Umbilical cord (tissue), 2 donors: ENCODE data around the gene WDR54. TPM values are rescaled to one million over a fixed set of nuclear protein-coding genes. Genes with fewer than 3 reads are reported as not detected.

Experiments used
- DNase-seq: peaks from one replicate; pipeline ENCODE4 v3.0.0-alpha.2; 2015; ENCODE audit warnings: low spot score
- total RNA-seq: library from RNA; depleted of rRNA; stranded (reverse); fragments of >200 nt; gene quantifications from one replicate; pipeline ENCODE4 v1.2.3, GENCODE V29; 2014; ENCODE audit warnings: low replicate concordance; ENCODE audit not compliant: insufficient read depth

WDR54 gene, protein sequence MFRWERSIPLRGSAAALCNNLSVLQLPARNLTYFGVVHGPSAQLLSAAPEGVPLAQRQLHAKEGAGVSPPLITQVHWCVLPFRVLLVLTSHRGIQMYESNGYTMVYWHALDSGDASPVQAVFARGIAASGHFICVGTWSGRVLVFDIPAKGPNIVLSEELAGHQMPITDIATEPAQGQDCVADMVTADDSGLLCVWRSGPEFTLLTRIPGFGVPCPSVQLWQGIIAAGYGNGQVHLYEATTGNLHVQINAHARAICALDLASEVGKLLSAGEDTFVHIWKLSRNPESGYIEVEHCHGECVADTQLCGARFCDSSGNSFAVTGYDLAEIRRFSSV
- 14.2 TPM for total RNA-seq

DNA sequence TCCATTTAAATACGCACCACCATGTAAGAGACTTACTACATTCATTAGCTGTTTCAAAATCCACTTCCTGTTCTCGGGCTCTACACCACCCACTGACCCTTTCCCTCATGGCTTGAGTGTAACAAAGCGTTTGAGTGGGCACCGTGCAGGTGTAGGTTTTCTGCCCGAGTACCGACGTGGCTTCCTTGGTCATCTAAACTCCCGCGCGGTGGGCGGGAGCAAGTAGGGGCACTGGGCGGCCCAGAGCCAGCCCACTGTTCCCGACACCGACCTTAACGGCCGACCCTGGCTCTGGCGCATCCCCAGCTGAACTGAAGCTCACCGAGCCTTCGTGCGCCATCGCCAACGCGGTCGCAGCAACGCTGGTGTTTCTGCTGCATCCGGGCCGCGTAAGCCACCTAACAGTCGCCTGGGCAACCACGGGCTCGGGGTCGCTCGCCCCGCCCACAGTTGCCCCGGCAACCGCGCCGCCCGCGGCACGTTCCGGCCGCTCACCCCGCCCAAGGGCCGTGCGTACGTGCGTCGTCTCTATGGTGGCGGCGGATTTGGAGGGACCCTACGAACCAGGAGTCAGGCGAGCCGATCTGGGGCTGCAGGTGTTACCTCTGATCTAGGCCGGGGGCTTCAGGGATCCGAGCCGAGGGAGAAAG is at the start of gene WDR54, which contains the start of gene C2orf81:
Gene WDR54, plus strand, starts transcription at position 510 of the 650 bp plus-strand sequence. CDS start 424 bp downstream, outside the sequence.
Gene C2orf81, minus strand, starts transcription at position 399 of the 650 bp plus-strand sequence. Its CDS starts 59 bp downstream, at position 340.
- peak; percentile 88 for DNase-seq

DNA sequence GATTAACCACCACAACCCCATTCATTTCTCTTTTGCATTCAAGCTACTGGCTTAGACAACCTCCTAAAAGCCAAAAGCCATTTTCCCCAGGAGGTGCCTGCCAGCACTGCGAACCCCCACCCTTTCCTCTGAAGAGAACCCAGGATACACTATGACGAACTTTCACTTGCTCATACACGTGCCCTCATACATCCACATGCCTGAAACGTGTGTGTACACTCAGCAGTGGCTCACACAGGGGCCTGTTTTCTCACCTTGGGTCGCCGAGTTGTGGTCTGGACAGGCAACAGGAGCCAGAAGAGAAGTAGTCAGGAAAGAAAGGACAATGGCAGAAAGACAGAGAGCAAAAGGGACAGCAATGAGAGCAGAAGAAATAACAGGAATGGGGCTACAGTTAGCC is 48.9 kb upstream of the WDR54 start:
- no peak for DNase-seq

DNA sequence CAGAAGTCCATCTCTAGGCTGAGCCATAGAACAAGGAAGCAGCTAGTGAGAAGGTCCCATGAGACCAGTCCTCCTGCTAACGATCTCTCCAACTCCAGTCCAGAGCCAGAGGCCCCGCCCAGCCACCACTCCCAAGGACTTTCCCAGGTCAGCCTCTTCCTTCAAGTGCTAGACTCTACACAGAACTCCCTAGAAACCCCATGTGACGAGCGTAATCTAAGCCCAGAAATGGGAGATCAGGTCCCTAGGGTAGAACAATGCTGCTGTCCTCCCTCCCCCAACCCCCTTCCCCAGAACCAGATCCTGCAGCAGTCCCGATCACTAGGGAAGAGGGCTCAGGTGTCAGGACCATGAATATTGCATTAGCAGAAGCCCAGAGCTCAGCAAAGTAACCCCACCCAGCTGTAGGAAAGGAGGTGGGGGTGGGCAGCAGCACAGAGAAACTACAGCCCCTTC is 48.3 kb upstream of the WDR54 start:
- no peak for DNase-seq

DNA sequence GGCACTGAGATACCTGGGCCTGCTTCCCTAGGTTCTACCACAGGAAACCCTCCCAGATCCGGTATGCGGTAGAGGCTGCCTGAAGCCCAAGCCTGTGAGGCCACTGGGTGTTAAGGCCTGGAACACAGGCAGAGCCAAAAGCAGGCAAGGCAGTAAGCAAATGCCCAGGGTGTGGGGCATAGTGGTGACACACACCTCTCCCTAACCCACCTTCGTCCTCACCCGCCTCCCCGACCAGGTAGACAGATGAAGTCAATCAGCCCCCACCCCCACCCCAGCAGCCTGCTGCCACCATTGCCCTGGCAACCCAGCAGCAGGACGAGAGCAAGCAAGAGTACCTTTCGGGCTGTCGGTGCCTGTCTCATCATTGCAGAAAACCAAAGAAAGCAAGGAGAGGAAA is 47.5 kb upstream of the WDR54 start:
- DNase-seq, result no peak

DNA sequence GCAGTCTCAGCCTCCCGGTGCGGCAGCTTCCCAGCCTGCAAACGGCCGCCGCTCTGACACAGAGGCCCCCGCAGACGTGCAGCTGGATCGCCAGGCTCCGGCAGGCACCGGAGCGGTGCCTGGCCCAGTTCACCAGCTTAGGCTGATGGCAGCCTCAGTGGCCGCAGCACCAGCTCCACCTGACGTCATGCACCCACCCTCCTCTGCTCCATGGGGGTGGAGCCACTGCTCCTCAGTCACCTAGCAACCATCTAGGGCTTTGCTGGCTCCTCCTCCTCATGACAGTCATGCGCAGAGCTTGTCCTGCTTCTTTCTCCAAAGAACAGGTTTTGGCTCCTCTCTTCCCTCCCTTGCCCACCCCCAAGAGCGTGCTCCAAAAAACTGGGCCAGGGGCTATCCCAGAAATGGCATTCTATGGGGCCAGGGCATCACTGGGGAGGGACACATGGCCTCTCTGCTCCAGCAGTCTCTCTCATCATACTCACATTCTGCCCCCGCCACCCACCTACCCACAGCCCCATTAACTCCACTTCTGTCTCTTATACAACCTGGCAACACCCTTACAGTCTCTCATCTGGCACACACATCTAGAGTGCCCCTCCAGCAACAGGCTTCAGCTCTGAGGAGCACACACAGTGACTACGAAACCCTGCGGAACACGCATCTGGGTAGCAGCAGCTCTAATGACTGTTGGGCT is 46.9 kb upstream of the WDR54 start:
- peak; percentile 85 for DNase-seq

DNA sequence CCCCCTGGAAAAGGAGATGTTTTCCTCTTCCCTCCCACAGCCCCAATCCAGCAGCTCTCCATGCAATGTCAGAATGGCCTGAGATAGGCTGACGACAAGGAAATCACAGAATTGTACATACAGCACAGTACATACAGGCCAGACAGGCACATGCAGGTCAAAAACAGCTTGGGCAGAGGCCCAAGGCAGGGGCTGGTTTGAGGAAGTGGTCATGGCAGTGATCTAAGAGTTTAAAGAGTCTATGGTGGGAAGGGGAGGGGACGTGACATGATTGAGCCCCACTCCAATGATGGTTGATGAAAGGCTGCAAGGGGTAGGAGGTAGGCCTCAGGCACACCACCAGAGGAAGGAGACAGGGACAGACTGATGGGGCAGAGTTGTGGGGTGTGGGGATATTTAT is 45.7 kb upstream of the WDR54 start:
- DNase-seq, result no peak

DNA sequence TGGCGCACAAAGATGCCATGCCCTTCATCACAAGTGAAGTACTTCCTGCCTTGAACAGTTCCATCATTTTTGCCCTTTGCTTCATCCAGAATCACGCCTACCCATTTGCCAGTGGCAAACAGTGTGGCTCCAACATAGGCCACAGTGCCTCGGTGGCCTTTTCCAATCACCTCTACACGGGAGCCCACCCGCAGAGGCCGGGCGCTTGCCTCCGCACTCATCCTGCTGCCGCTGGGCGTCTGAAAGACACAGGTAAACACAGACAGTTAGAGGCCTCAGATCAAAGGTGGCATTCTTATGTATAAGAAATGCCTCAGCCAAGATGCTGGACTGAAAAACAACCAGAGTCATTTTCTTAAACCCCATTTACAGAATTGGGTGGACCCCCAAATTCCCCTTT is 43.5 kb upstream of the WDR54 start:
- DNase-seq, result no peak

DNA sequence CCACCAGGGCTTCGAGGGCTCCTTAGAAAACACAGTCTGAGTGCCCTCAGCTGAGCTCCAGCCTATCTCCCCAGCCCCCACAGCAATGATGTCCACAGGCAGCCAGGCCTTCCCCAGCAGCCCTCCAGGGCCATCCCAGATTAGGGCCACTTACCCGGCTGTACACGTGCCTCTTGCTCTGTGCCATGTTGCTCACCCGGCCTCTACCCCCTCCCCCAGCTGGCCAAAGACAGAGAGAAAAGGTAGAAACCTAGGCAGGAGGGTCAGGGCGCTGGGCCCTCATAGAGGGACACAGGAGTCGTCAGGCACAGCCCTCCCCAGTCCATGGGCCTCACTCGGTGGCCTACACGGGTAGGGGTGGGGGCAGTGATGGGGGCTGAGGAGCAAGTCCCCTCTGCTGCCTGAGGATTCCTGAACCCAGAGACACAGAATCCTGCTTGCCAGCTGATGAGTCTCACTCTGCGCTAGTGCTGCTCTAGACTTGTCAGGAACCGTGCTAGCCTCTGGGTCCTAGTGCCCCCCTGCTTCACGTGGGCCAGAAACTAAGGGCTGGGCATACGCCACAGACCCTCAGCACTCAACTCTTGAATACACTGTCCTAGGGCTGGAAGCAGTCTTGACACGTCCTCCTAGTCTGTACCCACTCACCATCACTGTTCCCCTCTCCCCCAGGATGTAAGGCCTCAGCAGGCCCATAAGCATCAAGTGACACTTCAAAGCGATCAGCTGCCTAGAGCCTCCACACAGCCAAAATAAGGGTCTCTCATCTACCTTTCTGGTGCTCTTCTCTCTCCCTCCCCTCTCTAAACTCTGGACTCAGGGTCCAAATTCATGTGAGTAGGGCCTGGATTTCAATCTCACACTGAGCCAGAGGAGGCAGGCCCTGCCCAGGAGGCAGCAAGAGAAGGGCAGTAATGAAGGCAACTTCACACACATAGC is 41.4 kb upstream of the WDR54 start, which contains the start of gene DCTN1:
Gene DCTN1, minus strand, starts transcription at position 461 of the 939 bp plus-strand sequence. Its CDS starts 274 bp downstream, at position 187.
- peak; percentile 73 for DNase-seq

DNA sequence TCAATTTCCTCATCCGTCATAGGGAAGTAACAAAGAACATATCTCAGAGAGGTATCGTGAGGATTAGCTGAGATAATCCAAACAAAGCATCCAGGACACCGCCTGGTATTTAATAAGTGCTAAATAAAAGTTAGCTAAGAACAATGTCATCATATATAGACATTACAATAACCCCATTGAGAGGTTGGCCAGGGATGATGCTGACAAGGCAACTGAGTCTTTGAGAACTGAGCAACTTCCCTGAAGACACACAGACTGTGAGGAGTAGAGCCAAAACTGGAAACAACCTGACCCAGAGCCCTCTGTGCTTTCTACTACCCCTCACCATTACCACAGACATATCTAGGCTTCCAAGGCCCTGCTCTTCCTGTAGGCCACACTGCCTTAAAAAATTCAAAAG is 39.8 kb upstream of the WDR54 start:
- DNase-seq, result no peak

DNA sequence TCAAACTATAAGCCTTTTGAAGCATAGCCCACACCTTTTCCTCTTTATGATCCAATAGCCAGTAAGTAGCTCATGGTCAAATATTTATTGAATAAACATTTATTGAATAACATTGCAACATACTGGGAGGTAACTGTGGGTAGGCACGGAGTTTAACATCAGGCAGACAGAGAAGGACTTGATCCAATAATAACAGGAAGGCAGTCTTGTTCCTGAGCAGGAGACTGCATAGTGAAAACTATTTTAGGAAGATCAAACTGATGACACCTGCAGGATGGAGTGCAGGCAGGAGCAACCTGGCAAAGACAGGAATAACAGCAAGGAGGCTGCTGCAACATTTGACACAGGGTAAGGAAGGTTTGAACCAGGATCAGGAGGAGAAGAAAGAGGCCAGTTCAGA is 38.3 kb upstream of the WDR54 start:
- DNase-seq, result no peak

DNA sequence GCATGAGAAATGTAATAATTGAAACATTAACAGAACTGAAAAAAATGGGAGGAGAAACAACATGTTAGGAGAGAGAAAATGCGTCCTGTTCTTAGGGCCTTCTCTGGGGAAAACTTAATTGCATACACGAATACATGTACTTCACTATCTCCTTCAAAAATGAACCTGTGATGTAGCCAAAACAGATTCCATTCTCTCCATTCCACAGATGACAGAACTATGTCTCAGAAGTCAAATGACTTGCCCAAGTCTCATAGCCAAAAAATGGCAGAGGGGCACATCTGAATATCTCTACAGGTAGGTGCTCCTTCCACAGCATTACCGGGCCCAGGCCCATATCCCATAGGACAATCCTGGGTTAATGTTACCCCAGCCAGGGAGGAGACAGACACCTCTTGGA is 37.5 kb upstream of the WDR54 start:
- no peak for DNase-seq

DNA sequence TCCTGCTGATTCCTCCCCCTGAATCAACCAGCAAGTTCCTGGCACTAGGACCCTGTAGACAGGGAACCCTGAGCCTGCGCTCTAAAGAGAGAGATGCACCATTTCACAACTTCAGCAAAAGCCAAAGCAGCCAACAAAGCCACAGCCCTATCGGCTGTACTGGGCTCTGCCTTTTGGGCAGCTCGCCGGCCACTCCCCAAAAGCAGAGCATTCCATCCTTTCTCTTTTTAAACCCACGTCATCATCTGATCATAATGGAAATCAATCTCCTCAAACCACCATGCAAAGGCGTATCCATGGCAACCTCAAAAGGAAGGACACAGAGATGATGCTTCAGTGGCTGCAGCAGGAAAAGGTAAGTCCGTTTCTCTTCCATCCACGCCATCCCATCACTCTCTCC is 36.1 kb upstream of the WDR54 start:
- DNase-seq, result no peak

DNA sequence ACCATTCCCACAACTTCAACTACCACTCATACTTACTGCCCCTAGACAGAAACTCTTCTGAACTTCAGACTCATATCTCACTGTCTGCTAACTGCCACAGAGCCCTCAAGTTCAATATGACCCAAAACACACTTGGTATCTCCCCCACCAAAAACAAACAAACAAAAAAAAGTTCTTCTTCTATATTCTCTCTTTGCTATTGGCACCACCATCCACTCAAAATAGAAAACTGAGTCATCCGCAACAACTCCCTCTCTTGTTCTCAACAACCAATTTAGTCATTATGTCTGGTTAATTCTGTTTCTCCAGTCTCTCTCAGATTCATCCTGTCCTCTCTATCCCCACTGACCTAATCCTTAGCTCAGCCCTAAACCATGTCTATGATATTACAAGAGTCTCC is 34.2 kb upstream of the WDR54 start:
- no peak for DNase-seq

DNA sequence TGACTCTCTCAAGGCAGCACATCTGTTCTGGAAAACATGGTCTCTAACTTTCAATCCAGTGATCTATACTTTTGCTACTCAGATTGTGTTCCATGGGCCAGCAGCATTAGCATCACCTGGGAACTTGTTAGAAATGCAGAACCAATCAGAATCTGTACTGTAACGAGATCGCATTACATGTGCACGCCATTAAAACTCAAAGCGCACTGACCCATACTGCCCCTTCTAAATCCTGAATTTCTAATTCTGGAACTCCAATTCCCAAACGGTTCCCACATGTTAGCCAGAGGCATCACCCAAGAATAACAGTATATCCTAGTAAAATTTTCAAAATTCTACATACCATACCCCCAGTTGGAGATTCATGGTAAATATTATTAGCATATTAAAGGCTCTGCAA is 30.9 kb upstream of the WDR54 start:
- DNase-seq, result no peak

DNA sequence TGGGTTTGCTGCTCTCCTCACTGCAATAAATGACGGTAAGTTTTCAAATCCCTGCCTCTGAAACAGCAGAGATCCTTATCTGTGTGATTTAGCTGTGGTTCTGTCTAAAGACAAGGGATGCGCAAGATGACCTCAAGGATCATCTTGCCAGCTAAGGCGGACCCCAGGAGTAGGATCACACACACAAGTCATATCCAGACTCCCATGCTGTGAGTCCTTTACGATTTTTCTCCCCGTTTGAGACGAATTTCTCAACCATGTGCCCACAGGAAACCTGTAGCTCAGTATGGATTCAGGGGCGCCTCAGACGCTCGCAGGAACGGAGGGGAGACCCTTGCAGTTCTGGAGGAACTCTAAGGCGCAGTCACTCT is 30.3 kb upstream of the WDR54 start:
- peak; percentile 30 for DNase-seq

DNA sequence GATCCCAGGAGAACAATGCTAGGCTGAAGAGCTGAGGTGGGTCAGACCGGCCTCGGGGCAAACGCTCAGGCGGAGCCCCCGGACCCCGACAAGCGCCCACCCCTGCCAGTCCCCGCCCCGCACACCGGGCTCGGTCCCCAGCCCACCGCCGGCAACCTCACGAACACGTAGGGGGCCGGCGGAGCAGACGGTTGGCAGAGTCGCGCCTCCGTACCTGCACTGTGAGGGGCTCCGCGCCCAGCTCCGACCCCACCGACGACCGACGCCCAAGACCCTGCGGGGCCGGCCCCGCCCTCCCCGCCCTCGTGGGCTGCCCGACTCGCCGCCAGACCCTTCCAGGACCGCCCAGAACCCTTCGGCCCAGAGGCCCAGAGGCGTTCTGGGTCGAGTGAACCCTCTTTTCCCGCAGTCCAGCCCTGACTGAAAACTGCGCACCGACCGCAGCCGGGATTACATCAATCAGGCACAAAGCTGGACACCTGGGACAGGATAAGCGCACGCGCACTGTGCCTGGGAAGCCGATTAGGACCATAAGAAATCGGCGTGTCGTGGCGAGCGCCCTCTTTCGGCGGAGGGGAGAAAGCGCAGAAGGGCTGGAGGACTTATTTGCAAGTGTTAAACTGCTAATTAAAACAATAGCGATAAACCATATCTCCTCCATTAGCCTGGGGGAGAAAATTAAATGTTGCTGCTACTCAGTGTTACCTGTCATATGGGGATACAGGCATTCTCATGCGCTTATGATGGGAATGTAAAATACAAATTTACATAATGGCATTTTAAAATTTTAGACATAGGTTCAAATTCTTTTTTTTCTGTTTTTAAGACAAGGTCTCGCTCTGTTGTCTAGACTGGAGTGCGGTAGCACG is 29.7 kb upstream of the WDR54 start:
- peak; percentile 93 for DNase-seq

DNA sequence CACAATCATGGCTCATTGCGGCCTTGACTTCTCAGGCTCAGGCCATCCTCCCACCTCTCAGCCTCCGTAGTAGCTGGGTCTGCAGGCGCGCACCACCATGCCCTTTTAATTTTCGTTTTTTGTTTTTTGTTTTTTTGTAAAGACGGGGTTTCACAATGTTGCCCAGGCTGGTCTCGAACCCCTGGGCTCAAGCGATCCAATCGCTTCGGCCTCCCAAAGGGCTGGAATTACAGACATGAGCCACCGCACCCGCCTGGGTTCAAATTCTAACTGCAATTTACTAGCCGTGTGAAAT is 29.1 kb upstream of the WDR54 start:
- DNase-seq, result no peak

DNA sequence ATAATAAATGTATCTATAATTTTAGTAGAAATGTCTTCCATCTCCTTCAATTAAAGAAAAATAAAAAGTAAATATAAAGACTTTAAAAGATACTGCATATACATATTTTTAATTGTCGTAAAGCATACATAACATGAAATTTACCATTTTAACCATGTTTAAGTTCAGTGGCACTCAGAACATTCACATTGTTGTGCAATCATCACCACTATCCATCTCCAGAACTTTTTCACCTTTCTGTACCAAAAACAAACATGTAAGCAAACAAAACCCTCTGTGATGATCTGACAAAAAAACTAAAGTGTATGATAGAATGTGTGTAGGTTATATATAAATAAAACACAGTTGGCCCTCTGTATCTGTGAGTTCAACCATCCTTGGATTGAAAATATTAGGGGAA is 28.0 kb upstream of the WDR54 start:
- DNase-seq, result no peak

DNA sequence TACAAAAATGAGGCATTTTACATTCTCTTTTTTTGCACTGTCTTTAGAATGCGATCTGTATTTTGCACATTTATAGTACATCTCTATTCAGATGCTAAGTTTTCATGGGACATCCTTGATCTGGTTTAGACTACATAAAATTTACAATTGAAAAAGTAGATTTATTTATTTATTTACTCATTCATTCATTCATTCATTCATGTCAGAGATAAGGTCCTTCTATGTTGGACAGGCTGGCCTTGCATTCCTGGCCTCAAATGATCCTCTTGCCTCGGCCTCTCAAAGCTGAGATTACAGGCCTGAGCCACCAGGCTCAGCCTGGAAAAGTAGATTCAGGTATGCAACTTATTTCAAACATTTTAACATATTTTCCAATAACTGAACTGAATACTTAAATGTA is 25.4 kb upstream of the WDR54 start:
- DNase-seq, result no peak

DNA sequence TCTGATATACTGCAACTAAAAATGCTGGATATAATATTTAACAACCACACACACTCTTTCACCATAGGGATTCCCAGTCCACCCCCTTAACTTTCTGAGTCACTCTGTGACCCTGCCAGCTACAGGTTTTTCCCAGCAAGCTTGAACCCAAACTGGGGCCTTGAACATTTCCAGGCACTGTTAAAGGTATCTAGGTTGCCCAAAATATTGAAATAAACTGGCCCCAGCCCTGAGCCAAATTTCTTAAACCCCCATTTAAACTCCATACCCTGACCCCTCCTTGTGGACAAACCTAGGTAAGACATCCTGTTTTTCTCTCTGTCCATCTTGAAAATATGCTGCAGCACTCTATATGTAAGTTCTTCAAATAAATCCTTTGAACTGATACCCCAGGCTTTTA is 21.7 kb upstream of the WDR54 start:
- DNase-seq, result no peak

DNA sequence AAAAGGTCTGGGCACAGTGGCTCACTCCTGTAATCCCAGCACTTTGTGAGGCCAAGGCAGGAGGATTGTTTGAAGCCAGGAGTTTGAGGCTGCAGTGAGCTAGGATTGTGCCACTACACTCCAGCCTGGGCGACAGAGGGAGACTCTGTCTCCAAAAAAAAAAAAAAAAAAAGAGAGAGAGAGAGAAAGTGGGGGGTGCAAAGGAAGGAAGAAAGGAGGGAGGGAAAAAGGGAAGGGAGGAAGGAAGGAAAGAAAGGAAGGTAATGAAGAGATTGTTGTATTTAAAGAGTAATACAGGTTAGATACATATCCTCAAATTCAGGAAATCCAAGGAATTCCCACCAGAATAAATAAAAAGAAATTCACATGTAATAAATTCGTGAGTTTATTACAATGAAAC is 19.6 kb upstream of the WDR54 start:
- no peak for DNase-seq
